Activated CD4-positive, CD25-positive, alpha-beta regulatory T cell (primary cell): ENCODE measurements around the gene PEX11B.

Experiments
- DNase-seq, 4 experiments: peaks; one replicate each; lab custom pipeline; 2025; lab: John Stamatoyannopoulos, UW

The PEX11B gene

GRCh38 chr1:145918144-145918991 lies at the start of gene PEX11B:
Gene PEX11B, minus strand, starts transcription at chr1:145918717. Its CDS starts 29 bp downstream, at chr1:145918688.
- DNase-seq = peak; percentile 89 to 93 (median 93)

- no peak for DNase-seq
Measured at GRCh38 chr1:145967288-145967687, 48.8 kb upstream of the PEX11B start.

- no peak for DNase-seq
Measured at GRCh38 chr1:145965119-145965744, 46.7 kb upstream of the PEX11B start.

- peak; percentile 72 to 78 (median 77) for DNase-seq
Measured at GRCh38 chr1:145964328-145965118, 46.0 kb upstream of the PEX11B start, which contains the start of the genes ANKRD34A and POLR3GL. Gene ANKRD34A, minus strand, starts transcription at chr1:145964575. Its CDS starts 2,816 bp downstream, at chr1:145961759. Gene POLR3GL, plus strand, starts transcription at chr1:145964690. Its CDS starts 10,176 bp downstream, at chr1:145974866.

- DNase-seq = no peak
Measured at GRCh38 chr1:145963265-145964019, 44.9 kb upstream of the PEX11B start.

GRCh38 chr1:145962157-145963102 lies 43.9 kb upstream of the PEX11B start:
- DNase-seq = peak in 3 of 4 experiments; percentile 10 to 25 (median 15)

- DNase-seq = peak; percentile 5 to 39 (median 18)
Measured at GRCh38 chr1:145961425-145962156, 43.1 kb upstream of the PEX11B start.

GRCh38 chr1:145961109-145961424 lies 42.5 kb upstream of the PEX11B start:
- DNase-seq = no peak

GRCh38 chr1:145960468-145961108 lies 42.1 kb upstream of the PEX11B start:
- peak in 3 of 4 experiments; percentile 17 to 30 (median 20) for DNase-seq

GRCh38 chr1:145959957-145960467 lies 41.5 kb upstream of the PEX11B start:
- no peak for DNase-seq

GRCh38 chr1:145959333-145959732 lies 40.8 kb upstream of the PEX11B start:
- no peak for DNase-seq

- DNase-seq = no peak
Measured at GRCh38 chr1:145958734-145959133, 40.2 kb upstream of the PEX11B start.

GRCh38 chr1:145957443-145958319 lies 39.2 kb upstream of the PEX11B start, which contains the start of gene LIX1L:
Gene LIX1L, minus strand, starts transcription at chr1:145958017. Its CDS starts 90 bp downstream, at chr1:145957927.
- DNase-seq = peak; percentile 76 to 88 (median 86)

GRCh38 chr1:145956781-145957442 lies 38.4 kb upstream of the PEX11B start:
- no peak for DNase-seq

- DNase-seq = no peak
Measured at GRCh38 chr1:145956361-145956760, 37.8 kb upstream of the PEX11B start.

- DNase-seq = no peak
Measured at GRCh38 chr1:145955436-145955835, 36.9 kb upstream of the PEX11B start.

- DNase-seq = no peak
Measured at GRCh38 chr1:145953861-145954260, 35.3 kb upstream of the PEX11B start.
